Ascending aorta (tissue), 2 donors: ENCODE results near the gene CALHM3. TPM values are rescaled to one million over a fixed set of nuclear protein-coding genes. Genes with fewer than 3 reads are reported as not detected.

Source experiments
- DNase-seq, 2 donors: peaks; one replicate each; pipeline ENCODE4 v3.0.0-alpha.2; 2019; ENCODE audit warnings: low spot score in 2 of 2
- H3K27ac ChIP-seq, 2 donors: fragments of 200-600 bp; sonication (generic); one replicate each; pipeline ENCODE4 v1.5.1; 2016 to 2017; ENCODE audit warnings: mild to moderate bottlenecking in 1 of 2
- H3K27me3 ChIP-seq: fragments of 200-600 bp; sonication (generic); one replicate; pipeline ENCODE4 v1.5.1; 2017
- H3K36me3 ChIP-seq, 2 donors: fragments of 200-600 bp; sonication (generic); one replicate each; pipeline ENCODE4 v1.5.1; 2016
- H3K4me1 ChIP-seq, 2 donors: fragments of 200-600 bp; sonication (generic); one replicate each; pipeline ENCODE4 v1.5.1; 2016 to 2017; ENCODE audit warnings: mild to moderate bottlenecking in 1 of 2
- H3K4me3 ChIP-seq, 2 donors: fragments of 200-600 bp; sonication (generic); one replicate each; pipeline ENCODE4 v1.5.1; 2016 to 2017; ENCODE audit warnings: mild to moderate bottlenecking in 1 of 2
- H3K9me3 ChIP-seq, 2 donors: fragments of 200-600 bp; sonication (generic); one replicate each; pipeline ENCODE4 v1.5.1; 2016
- CTCF ChIP-seq, 3 experiments: fragments of 200-600 bp in 2 of 3; fragments of 450-650 bp in 1 of 3; sonication (generic) in 2 of 3; IDR thresholded peaks; one replicate each; pipeline ENCODE4 v1.5.1; 2016 to 2019; ENCODE audit warnings: antibody characterized with exemption in 3 of 3, mild to moderate bottlenecking in 1 of 3, moderate library complexity in 1 of 3
- intact Hi-C: fragments of 100-400 bp; cut with DNase I; formaldehyde crosslinking; loops from one replicate; pipeline ENCODE4 v1.15.1; 2023
- total RNA-seq: library from RNA; depleted of rRNA; stranded (reverse); fragments of >200 nt; gene quantifications from one replicate; pipeline ENCODE4 v1.1.0, GENCODE V29; 2016

CALHM3 gene
- total RNA-seq, 1 donor from 2014 or later: not detected

- intact Hi-C loops: no loop called here
- Histone ChIP-seq H3K4me3 (no peak overlapping the region), H3K27ac (no peak overlapping the region), H3K36me3 (no peaks in the 10 kb centered on the region), H3K9me3 (no peaks in the 10 kb centered on the region), H3K4me1 (no peaks in the 10 kb centered on the region), H3K27me3 (no peaks in the 10 kb centered on the region)
- no peak for DNase-seq
- TF ChIP-seq CTCF (IDR thresholded peaks at IDR 0.05): no peak
These were observed 15.5 kb downstream of the CALHM3 start for GRCh38 chr10:103463499-103463898.

GRCh38 chr10:103459615-103460014 is 19.4 kb downstream of the CALHM3 start:
- no peak for TF ChIP-seq CTCF (IDR thresholded peaks at IDR 0.05)
- intact Hi-C loops: no loop called here
- Histone ChIP-seq H3K27ac (no peak overlapping the region), H3K36me3 (no peaks in the 10 kb centered on the region), H3K27me3 (no peaks in the 10 kb centered on the region), H3K4me3 (no peak overlapping the region), H3K4me1 (no peaks in the 10 kb centered on the region), H3K9me3 (no peaks in the 10 kb centered on the region)
- no peak for DNase-seq

- no peak for TF ChIP-seq CTCF (IDR thresholded peaks at IDR 0.05)
- Histone ChIP-seq H3K4me3 (no peak within 1 kb of the TSS), H3K36me3 (no peaks in the 10 kb centered on the region), H3K4me1 (no peaks in the 10 kb centered on the region), H3K27me3 (no peaks in the 10 kb centered on the region), H3K27ac (no peak within 1 kb of the TSS), H3K9me3 (no peaks in the 10 kb centered on the region)
- no peak for DNase-seq
- intact Hi-C loops: no loop called here
These were observed 20.3 kb downstream of the CALHM3 start, which contains the start of gene CALHM1 for GRCh38 chr10:103458720-103459119. Gene CALHM1 (minus strand): TSS chr10:103458900. CDS start chr10:103458751, 149 bp downstream.

GRCh38 chr10:103457896-103458583 is 21.0 kb downstream of the CALHM3 start:
- no peak overlapping the region for H3K4me3 ChIP-seq
- peaks cover 0 to under 1% of the 10 kb centered on the region in 2 donors for H3K4me1 ChIP-seq
- intact Hi-C loops: no loop called here
- no peaks in the 10 kb centered on the region for H3K9me3 ChIP-seq
- H3K27ac ChIP-seq: no peak overlapping the region
- H3K27me3 ChIP-seq: no peaks in the 10 kb centered on the region
- TF ChIP-seq CTCF (IDR thresholded peaks at IDR 0.05): no peak
- no peaks in the 10 kb centered on the region for H3K36me3 ChIP-seq
- DNase-seq: no peak

GRCh38 chr10:103457176-103457712 is 21.8 kb downstream of the CALHM3 start:
- Histone ChIP-seq H3K4me1 (peaks cover 5% of the 10 kb centered on the region in 2 donors), H3K36me3 (no peaks in the 10 kb centered on the region), H3K27me3 (no peaks in the 10 kb centered on the region), H3K9me3 (no peaks in the 10 kb centered on the region), H3K4me3 (no peak overlapping the region), H3K27ac (no peak overlapping the region)
- no peak for DNase-seq
- no peak for TF ChIP-seq CTCF (IDR thresholded peaks at IDR 0.05)
- intact Hi-C loops: no loop called here
